GM12878 (cell line): Measurements from ENCODE around the gene CCDC178. TPM values are rescaled to one million over a fixed set of nuclear protein-coding genes. Genes with fewer than 3 reads are reported as not detected.

ENCODE experiments used
- ATAC-seq: fragments of 200-7000 bp; cut with Tn5 transposase; 3 replicates; pipeline ENCODE4 v1.9.1; 2020; ENCODE audit warnings: mild to moderate bottlenecking, moderate library complexity
- BruUV-seq: library from RNA; stranded (reverse); fragments of 400-500 nt; replicated peaks from 2 replicates; lab custom pipeline; 2021; lab: Mats Ljungman, UMichigan
- CTCF ChIA-PET: fragments of 300-600 bp; sonication (Branson Sonifier 250); formaldehyde crosslinking; extraction: SDS; loops from one replicate; lab custom pipeline; 2021; ENCODE audit warnings: inconsistent platforms; lab: Yijun Ruan, JAX
- POLR2A ChIA-PET: fragments of 350-600 bp; formaldehyde crosslinking; extraction: SDS; loops from one replicate; lab custom pipeline; 2021; ENCODE audit warnings: inconsistent platforms; lab: Charles Lee
- RAD21 ChIA-PET: fragments of 300-600 bp; sonication (Branson Sonifier 250); formaldehyde crosslinking; loops from one replicate; lab custom pipeline; 2023; ENCODE audit warnings: antibody characterized with exemption; ENCODE audit not compliant: unreplicated experiment; lab: Charles Lee
- SMC1A ChIA-PET: fragments of 300-600 bp; sonication (Branson Sonifier 250); formaldehyde crosslinking; loops from one replicate; lab custom pipeline; 2023; ENCODE audit not compliant: unreplicated experiment, uncharacterized antibody; lab: Charles Lee
- DNase-seq: peaks from one replicate; pipeline ENCODE4 v3.0.0-alpha.2; 2011; ENCODE audit warnings: low read depth, low spot score
- FAIRE-seq: peaks from 3 replicates; lab custom pipeline; 2011; peaks lifted over from hg19 to GRCh38; lab: Jason Lieb, UNC
- H2AFZ ChIP-seq: 2 replicates; pipeline ENCODE4 v1.6.0; 2011; ENCODE audit warnings: low read depth, low read length, control low read depth; ENCODE audit not compliant: control insufficient read depth
- H3K27ac ChIP-seq: 2 replicates; pipeline ENCODE4 v1.5.1; 2011; ENCODE audit warnings: control low read depth; ENCODE audit not compliant: control insufficient read depth, insufficient read depth
- H3K27me3 ChIP-seq, 2 experiments: replicated peaks in 1 of 2; 2 replicates each; pipeline versions ENCODE4 v1.6.0 to v1.6.1; 2011; ENCODE audit warnings: low read length in 1 of 2; ENCODE audit not compliant: control insufficient read depth in 2 of 2, insufficient read depth in 2 of 2
- H3K36me3 ChIP-seq, 2 experiments: 2 replicates each; pipeline ENCODE4 v1.5.1; 2011; ENCODE audit warnings: low read length in 1 of 2; ENCODE audit not compliant: control insufficient read depth in 2 of 2, insufficient read depth in 2 of 2
- H3K4me1 ChIP-seq: 2 replicates; pipeline ENCODE4 v1.6.1; 2011; ENCODE audit warnings: mild to moderate bottlenecking, low read length, moderate library complexity, mixed read lengths; ENCODE audit not compliant: control insufficient read depth, insufficient read depth
- H3K4me2 ChIP-seq: 2 replicates; pipeline ENCODE4 v1.6.0; 2011; ENCODE audit warnings: control low read depth; ENCODE audit not compliant: control insufficient read depth, insufficient read depth
- H3K4me3 ChIP-seq: fragments of 200-600 bp; sonication (generic); 2 replicates; pipeline ENCODE4 v1.5.1; 2016
- H3K79me2 ChIP-seq: 2 replicates; pipeline ENCODE4 v1.6.0; 2011; ENCODE audit warnings: low read length; ENCODE audit not compliant: control insufficient read depth, insufficient read depth
- H3K9ac ChIP-seq: 2 replicates; pipeline ENCODE4 v1.8.0; 2011; ENCODE audit warnings: low read length, control low read depth, mixed read lengths; ENCODE audit not compliant: control insufficient read depth, insufficient read depth
- H3K9me3 ChIP-seq: replicated peaks from 3 replicates; pipeline ENCODE4 v1.5.1; 2011; ENCODE audit warnings: mild to moderate bottlenecking, low read length; ENCODE audit not compliant: control insufficient read depth, insufficient read depth
- H4K20me1 ChIP-seq: 2 replicates; pipeline ENCODE4 v1.6.0; 2011; ENCODE audit not compliant: control insufficient read depth, insufficient read depth
- ATF7 ChIP-seq: fragments of 450-650 bp; IDR thresholded peaks from 2 replicates; pipeline ENCODE4 v1.6.1; 2016; ENCODE audit warnings: low read depth, mild to moderate bottlenecking
- BACH1 ChIP-seq: fragments of 450-650 bp; IDR thresholded peaks from 2 replicates; pipeline ENCODE4 v1.6.1; 2017; ENCODE audit warnings: mild to moderate bottlenecking, borderline replicate concordance
- BRCA1 ChIP-seq: IDR thresholded peaks from 2 replicates; pipeline ENCODE4 v1.6.1; 2011; ENCODE audit warnings: low read depth, low read length, improper control_type of control experiment
- CBX5 ChIP-seq: sonication (generic); IDR thresholded peaks from 2 replicates; pipeline ENCODE4 v1.6.1; 2016; ENCODE audit warnings: low read depth, moderate library complexity, mild to moderate bottlenecking, inconsistent platforms
- EP300 ChIP-seq, 2 experiments: fragments of 150-350 bp in 1 of 2; IDR thresholded peaks; 2 replicates each; pipeline ENCODE4 v1.6.1; 2011 to 2012; ENCODE audit warnings: low read depth in 2 of 2, low read length in 2 of 2, borderline replicate concordance in 1 of 2, improper control_type of control experiment in 1 of 2, inconsistent platforms in 1 of 2; ENCODE audit not compliant: control insufficient read depth in 1 of 2
- JUNB ChIP-seq: IDR thresholded peaks from 2 replicates; pipeline ENCODE4 v1.6.1; 2016; ENCODE audit warnings: antibody characterized with exemption, mild to moderate bottlenecking
- MTA3 ChIP-seq: IDR thresholded peaks from 2 replicates; pipeline ENCODE4 v1.6.1; 2012; ENCODE audit warnings: low read length, inconsistent platforms, borderline replicate concordance
- RELA ChIP-seq: fragments of 450-650 bp; IDR thresholded peaks from 2 replicates; pipeline ENCODE4 v1.8.0; 2014; ENCODE audit warnings: borderline replicate concordance; ENCODE audit not compliant: partially characterized antibody
- SPI1 ChIP-seq: IDR thresholded peaks from 2 replicates; pipeline ENCODE4 v1.6.1; 2011; ENCODE audit warnings: low read depth, mild to moderate bottlenecking, low read length, moderate library complexity, borderline replicate concordance; ENCODE audit not compliant: insufficient read depth
- ZBED1 ChIP-seq: IDR thresholded peaks from 2 replicates; pipeline ENCODE4 v1.6.1; 2016; ENCODE audit warnings: borderline replicate concordance
- ZNF274 ChIP-seq: IDR thresholded peaks from one replicate; pipeline ENCODE4 v1.8.0; 2011; ENCODE audit not compliant: insufficient read length, insufficient read depth
- WGBS: methylation state at CpG from one replicate; pipeline ENCODE4 v1.1.6; 2016; ENCODE audit warnings: low lambda C conversion rate; ENCODE audit not compliant: insufficient replicate concordance, insufficient coverage; ENCODE audit errors: missing lambda C conversion rate; 5-methylcytosine and 5-hydroxymethylcytosine counted together
- in situ Hi-C: fragments of 300-500 bp; cut with MboI; formaldehyde crosslinking; loops from 9 replicates; pipeline ENCODE4 v1.14.3; 2018; ENCODE audit warnings: mixed read lengths
- intact Hi-C: fragments of 100-400 bp; cut with micrococcal nuclease; formaldehyde crosslinking; loops from one replicate; pipeline ENCODE4 v1.14.2; 2022; ENCODE audit not compliant: unreplicated experiment
- polyA plus RNA-seq, 11 experiments: library from polyadenylated mRNA; depleted of rRNA in 4 of 11; unstranded in 6 of 11; stranded (reverse) in 5 of 11; fragments of >200 nt; fragmentation: Nextera tagmentation in 4 of 11; fragmentation: Illumina TruSeq in 1 of 11; extraction: Ambion mirVana in 4 of 11; extraction: Trizol in 1 of 11; gene quantifications; 1 replicate in 1 of 11; 2 replicates in 10 of 11; pipeline versions ENCODE4 v1.2.1 to v1.2.3, GENCODE V29; 2011 to 2016; ENCODE audit warnings: inconsistent platforms in 2 of 11, missing spikeins in 2 of 11, low read depth in 1 of 11
- total RNA-seq, 4 experiments: library from RNA; depleted of rRNA in 3 of 4; stranded (reverse); fragments of >200 nt in 3 of 4; fragmentation: Illumina TruSeq in 1 of 4; extraction: Trizol in 1 of 4; gene quantifications; 2 replicates each; pipeline versions ENCODE4 v1.2.1 to v1.2.3, GENCODE V29; 2013 to 2021
- TF ChIP-seq, protein P1 (sequence below): IDR thresholded peaks from 2 replicates; pipeline ENCODE4 v1.6.1; 2012; ENCODE audit warnings: mild to moderate bottlenecking, low read depth, low read length

The CCDC178 gene
- total and polyA plus RNA-seq, 10 of the 15 experiments (the other 5 are each of a cell fraction or from before 2014, with no cell fraction given), result 0.04 TPM; not detected in 9

DNA sequence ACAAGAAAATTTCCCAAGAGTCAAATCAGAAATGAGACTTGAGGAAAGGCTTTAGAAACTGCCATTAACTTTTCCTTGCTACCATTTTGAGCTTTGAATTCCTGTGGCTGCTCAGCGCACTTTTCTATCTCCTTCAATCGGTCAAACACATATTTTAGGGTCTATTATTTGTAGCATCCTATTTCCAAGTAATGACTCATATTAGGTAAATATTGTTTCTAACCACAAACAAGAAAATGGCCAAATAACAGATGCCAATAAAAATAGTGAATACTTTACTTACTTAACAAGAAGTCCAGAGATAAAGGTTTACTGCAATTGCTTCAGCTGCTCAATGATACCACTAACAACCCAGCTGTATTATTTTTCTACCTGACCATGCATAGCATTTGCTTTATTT lies 29.7 kb upstream of the CCDC178 start:
- SMC1A ChIA-PET, result no interaction called here

GRCh38 chr18:33469699-33470098 lies 29.2 kb upstream of the CCDC178 start:
- BruUV-seq, result no TSS peak
- in situ Hi-C loops (no loop called here), intact Hi-C loops (no loop called here)
- Histone ChIP-seq H3K9me3 (no peaks in the 10 kb centered on the region), H3K27me3 (no peaks in the 10 kb centered on the region), H3K4me2 (no peak overlapping the region), H3K36me3 (no peaks in the 10 kb centered on the region), H4K20me1 (no peaks in the 10 kb centered on the region), H3K4me3 (no peak overlapping the region), H3K27ac (no peak overlapping the region), H3K79me2 (no peaks in the 10 kb centered on the region), H2AFZ (no peak overlapping the region), H3K4me1 (no peaks in the 10 kb centered on the region), H3K9ac (no peak overlapping the region)
- TF ChIP-seq EP300 (IDR thresholded peaks at IDR 0.05; ENCODE audit: borderline replicate concordance in 1 of 2, control insufficient read depth in 1 of 2, low read depth in 2 of 2, low read length in 2 of 2) (no peak), BRCA1 (no peak), SPI1 (no peak), RELA (no peak), BACH1 (no peak), ZBED1 (no peak), MTA3 (no peak), ZNF274 (no peak)
- TF ChIP-seq, protein P1, sequence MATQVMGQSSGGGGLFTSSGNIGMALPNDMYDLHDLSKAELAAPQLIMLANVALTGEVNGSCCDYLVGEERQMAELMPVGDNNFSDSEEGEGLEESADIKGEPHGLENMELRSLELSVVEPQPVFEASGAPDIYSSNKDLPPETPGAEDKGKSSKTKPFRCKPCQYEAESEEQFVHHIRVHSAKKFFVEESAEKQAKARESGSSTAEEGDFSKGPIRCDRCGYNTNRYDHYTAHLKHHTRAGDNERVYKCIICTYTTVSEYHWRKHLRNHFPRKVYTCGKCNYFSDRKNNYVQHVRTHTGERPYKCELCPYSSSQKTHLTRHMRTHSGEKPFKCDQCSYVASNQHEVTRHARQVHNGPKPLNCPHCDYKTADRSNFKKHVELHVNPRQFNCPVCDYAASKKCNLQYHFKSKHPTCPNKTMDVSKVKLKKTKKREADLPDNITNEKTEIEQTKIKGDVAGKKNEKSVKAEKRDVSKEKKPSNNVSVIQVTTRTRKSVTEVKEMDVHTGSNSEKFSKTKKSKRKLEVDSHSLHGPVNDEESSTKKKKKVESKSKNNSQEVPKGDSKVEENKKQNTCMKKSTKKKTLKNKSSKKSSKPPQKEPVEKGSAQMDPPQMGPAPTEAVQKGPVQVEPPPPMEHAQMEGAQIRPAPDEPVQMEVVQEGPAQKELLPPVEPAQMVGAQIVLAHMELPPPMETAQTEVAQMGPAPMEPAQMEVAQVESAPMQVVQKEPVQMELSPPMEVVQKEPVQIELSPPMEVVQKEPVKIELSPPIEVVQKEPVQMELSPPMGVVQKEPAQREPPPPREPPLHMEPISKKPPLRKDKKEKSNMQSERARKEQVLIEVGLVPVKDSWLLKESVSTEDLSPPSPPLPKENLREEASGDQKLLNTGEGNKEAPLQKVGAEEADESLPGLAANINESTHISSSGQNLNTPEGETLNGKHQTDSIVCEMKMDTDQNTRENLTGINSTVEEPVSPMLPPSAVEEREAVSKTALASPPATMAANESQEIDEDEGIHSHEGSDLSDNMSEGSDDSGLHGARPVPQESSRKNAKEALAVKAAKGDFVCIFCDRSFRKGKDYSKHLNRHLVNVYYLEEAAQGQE, result no peak
- no peak for ATAC-seq
- WGBS, result 30% methylated on average over 3 of the region's 3 CpGs
- DNase-seq, result no peak
- RAD21 ChIA-PET, result no interaction called here
- no peak for FAIRE-seq
- SMC1A ChIA-PET, result no interaction called here
- POLR2A ChIA-PET, result no interaction called here
- CTCF ChIA-PET, result no interaction called here

More for the DNA sequence above, 29.7 kb upstream of the CCDC178 start:
- ChIA-PET CTCF (no interaction called here), POLR2A (no interaction called here), RAD21 (no interaction called here)
- Histone ChIP-seq H3K27ac (no peak overlapping the region), H2AFZ (no peak overlapping the region), H3K4me1 (no peaks in the 10 kb centered on the region), H3K27me3 (no peaks in the 10 kb centered on the region), H3K36me3 (no peaks in the 10 kb centered on the region), H3K4me2 (no peak overlapping the region), H3K79me2 (no peaks in the 10 kb centered on the region), H4K20me1 (no peaks in the 10 kb centered on the region), H3K9me3 (no peaks in the 10 kb centered on the region), H3K4me3 (no peak overlapping the region), H3K9ac (no peak overlapping the region)
- BruUV-seq, result no TSS peak
- intact Hi-C loops, result no loop called here
- TF ChIP-seq JUNB (no peak), ATF7 (no peak), CBX5 (no peak)
- DNase-seq (no peak), FAIRE-seq (no peak), ATAC-seq (no peak)
- 23% methylated on average over 2 of the region's 2 CpGs for WGBS
- in situ Hi-C loops, result no loop called here
